ENCODE measurements around the gene THBS1. TPM values are rescaled to one million over a fixed set of nuclear protein-coding genes. Genes with fewer than 3 reads are reported as not detected.

The THBS1 gene
- total RNA-seq, 1 experiment from 2014 or later, result 305 TPM

GRCh38 chr15:39584662-39585388, 3.9 kb downstream of the THBS1 start:
- Histone ChIP-seq H3K4me2 (ENCODE audit: low read length) (peak overlapping the region; percentile 100), H3K9me2 (replicated peaks; ENCODE audit: low read length) (no peaks in the 10 kb centered on the region)
- CTCF ChIA-PET, result interaction anchor here (0.6 kb wide), 1 partner anchor 172 kb away, joined by 3 read pairs; no protein-coding TSS in a partner anchor

GRCh38 chr15:39585389-39585841, 4.5 kb downstream of the THBS1 start:
- Histone ChIP-seq H3K27ac (ENCODE audit: low read length) (no peak overlapping the region), H3K4me2 (ENCODE audit: low read length) (peak overlapping the region; percentile 100), H4K20me1 (ENCODE audit: low read length) (peaks cover 62% of the 10 kb centered on the region), H3K4me1 (ENCODE audit: insufficient read depth, low read length) (peaks cover 43% of the 10 kb centered on the region), H3K9me3 (ENCODE audit: low read length) (no peaks in the 10 kb centered on the region), H3K36me3 (ENCODE audit: low read depth, low read length) (peaks cover 83% of the 10 kb centered on the region), H2AFZ (ENCODE audit: low read length) (no peak overlapping the region), H3K27me3 (ENCODE audit: low read length) (no peaks in the 10 kb centered on the region), H3K4me3 (ENCODE audit: low read length) (peak overlapping the region; percentile 87), H3K79me2 (ENCODE audit: low read length) (peaks cover 75% of the 10 kb centered on the region), H3K9me2 (replicated peaks; ENCODE audit: low read length) (no peaks in the 10 kb centered on the region), H3F3A (ENCODE audit: low read length, unreplicated experiment) (peaks cover 25% of the 10 kb centered on the region), H3K9ac (ENCODE audit: low read length) (no peak overlapping the region)
- no peak for DNase-seq
- TF ChIP-seq EZH2 (IDR thresholded peaks at IDR 0.05; ENCODE audit: low read length, unreplicated experiment) (no peak), EZH2phosphoT487 (IDR thresholded peaks at IDR 0.05; ENCODE audit: borderline replicate concordance, low read length) (no peak), CTCF (conservative IDR thresholded peaks at IDR 0.05; ENCODE audit: low read depth, low read length) (no peak)
- no TSS peak for BruUV-seq (replicated peaks)
- CTCF ChIA-PET, result interaction anchor here (0.6 kb wide), 1 partner anchor 171 kb away, joined by 3 read pairs; no protein-coding TSS in a partner anchor
- no peak for ATAC-seq
- POLR2A ChIA-PET (ENCODE audit: unreplicated experiment), result no interaction called here
- intact Hi-C loops (cut with micrococcal nuclease), result no loop called here

More at GRCh38 chr15:39584662-39585388, 3.9 kb downstream of the THBS1 start:
- H3K9me3 ChIP-seq (ENCODE audit: low read length), result no peaks in the 10 kb centered on the region
- POLR2A ChIA-PET (ENCODE audit: unreplicated experiment), result no interaction called here
- H3K27me3 ChIP-seq (ENCODE audit: low read length), result no peaks in the 10 kb centered on the region
- peaks cover 25% of the 10 kb centered on the region for H3F3A ChIP-seq (ENCODE audit: low read length, unreplicated experiment)
- H3K79me2 ChIP-seq (ENCODE audit: low read length), result peaks cover 75% of the 10 kb centered on the region
- ATAC-seq (no peak), DNase-seq (peak; percentile 12)
- peaks cover 77% of the 10 kb centered on the region for H3K36me3 ChIP-seq (ENCODE audit: low read depth, low read length)
- TF ChIP-seq CTCF (conservative IDR thresholded peaks at IDR 0.05; ENCODE audit: low read depth, low read length) (no peak), EZH2 (IDR thresholded peaks at IDR 0.05; ENCODE audit: low read length, unreplicated experiment) (no peak), EZH2phosphoT487 (IDR thresholded peaks at IDR 0.05; ENCODE audit: borderline replicate concordance, low read length) (no peak)
- no peak overlapping the region for H3K9ac ChIP-seq (ENCODE audit: low read length)
- no peak overlapping the region for H3K27ac ChIP-seq (ENCODE audit: low read length)
- peaks cover 62% of the 10 kb centered on the region for H4K20me1 ChIP-seq (ENCODE audit: low read length)
- H3K4me1 ChIP-seq (ENCODE audit: insufficient read depth, low read length), result peaks cover 43% of the 10 kb centered on the region
- intact Hi-C loops (cut with micrococcal nuclease), result loop anchor here (5.0 kb wide), 2 partner anchors 42 to 102 kb away; no protein-coding TSS in a partner anchor
- no peak overlapping the region for H2AFZ ChIP-seq (ENCODE audit: low read length)
- no TSS peak for BruUV-seq (replicated peaks)
- H3K4me3 ChIP-seq (ENCODE audit: low read length), result peak overlapping the region; percentile 87

DNA sequence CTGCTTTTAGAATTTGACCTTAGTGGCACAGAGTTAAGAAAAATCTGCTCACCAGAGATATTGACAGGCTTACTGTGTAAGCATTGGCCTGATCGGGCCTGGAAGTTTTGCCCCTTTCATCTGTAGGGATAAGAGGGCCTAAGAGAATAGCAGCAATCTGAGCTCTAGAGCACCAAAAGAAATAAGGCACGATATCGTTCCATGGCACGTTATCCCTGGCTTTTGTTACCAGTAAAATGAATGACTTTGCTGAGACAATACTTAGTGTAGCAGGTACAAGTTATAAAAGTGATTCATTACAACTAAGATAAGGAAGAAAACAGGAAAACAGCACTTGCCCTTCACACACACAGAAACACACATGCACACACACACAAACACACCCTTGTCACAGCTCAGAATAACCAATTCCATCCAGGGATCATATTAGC, 5.0 kb downstream of the THBS1 start:
- Histone ChIP-seq H3K27me3 (ENCODE audit: low read length) (no peaks in the 10 kb centered on the region), H3K4me2 (ENCODE audit: low read length) (peak overlapping the region; percentile 100; the same call in 1 of the 2 replicates), H3K4me3 (ENCODE audit: low read length) (0 out of 2 replicates have a peak overlapping the region, but pooled peaks have one; percentile 7), H3K9me3 (ENCODE audit: low read length) (no peaks in the 10 kb centered on the region), H3K36me3 (ENCODE audit: low read depth, low read length) (peaks cover 88% of the 10 kb centered on the region), H3F3A (ENCODE audit: low read length, unreplicated experiment) (peaks cover 25% of the 10 kb centered on the region), H3K79me2 (ENCODE audit: low read length) (peaks cover 75% of the 10 kb centered on the region), H3K9ac (ENCODE audit: low read length) (no peak overlapping the region), H3K27ac (ENCODE audit: low read length) (no peak overlapping the region), H3K4me1 (ENCODE audit: insufficient read depth, low read length) (peaks cover 43% of the 10 kb centered on the region), H4K20me1 (ENCODE audit: low read length) (peaks cover 66% of the 10 kb centered on the region), H2AFZ (ENCODE audit: low read length) (no peak overlapping the region), H3K9me2 (replicated peaks; ENCODE audit: low read length) (no peaks in the 10 kb centered on the region)
- ChIA-PET CTCF (interaction anchor here (0.6 kb wide), 1 partner anchor 171 kb away, joined by 3 read pairs; no protein-coding TSS in a partner anchor), POLR2A (ENCODE audit: unreplicated experiment) (no interaction called here)
- ATAC-seq (no peak), DNase-seq (no peak)
- BruUV-seq (replicated peaks), result no TSS peak
- no peak for TF ChIP-seq EZH2phosphoT487 (IDR thresholded peaks at IDR 0.05; ENCODE audit: borderline replicate concordance, low read length)
- intact Hi-C loops (cut with micrococcal nuclease), result no loop called here

Measured in PC-3 (cell line).